GDM1 (cell line): ENCODE data around the gene KLHL8.

Experiments used
- DNase-seq: peaks from one replicate; lab custom pipeline; 2025; lab: John Stamatoyannopoulos, UW

KLHL8 gene

DNA sequence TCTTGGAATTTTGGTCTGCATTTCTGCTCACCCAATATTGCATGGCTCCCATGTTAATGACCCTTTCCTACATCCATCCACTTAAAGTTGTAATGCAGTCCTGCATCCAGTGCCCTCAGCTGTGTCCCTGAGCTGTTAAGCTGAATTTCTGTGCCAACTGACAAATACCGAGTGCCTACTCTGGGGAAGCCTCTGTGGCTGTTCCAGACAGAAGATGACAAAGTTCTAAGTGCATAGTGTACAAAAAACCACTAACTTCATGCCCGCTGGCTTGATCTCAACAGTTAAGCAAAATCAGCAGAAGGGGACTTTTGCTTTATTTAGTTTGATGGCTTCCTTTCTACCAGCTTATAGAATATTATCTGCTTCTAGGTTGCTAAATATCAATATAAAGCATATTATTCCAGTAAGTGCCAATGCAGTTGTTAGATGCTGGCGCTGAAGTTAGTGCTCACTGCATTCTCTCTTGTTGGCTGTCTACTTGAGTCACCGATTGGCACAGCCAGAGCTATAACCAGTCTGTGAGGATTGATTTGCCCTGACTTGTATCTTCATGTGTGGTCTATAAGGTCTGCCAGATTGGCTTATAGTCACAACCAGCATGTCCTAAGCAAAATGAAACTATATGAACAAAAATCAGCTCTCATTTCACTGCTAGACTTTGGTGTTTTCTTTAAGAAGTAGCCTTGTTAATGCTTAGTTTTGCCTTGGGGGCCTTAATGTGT lies 98.9 kb downstream of the KLHL8 start:
- no peak for DNase-seq

DNA sequence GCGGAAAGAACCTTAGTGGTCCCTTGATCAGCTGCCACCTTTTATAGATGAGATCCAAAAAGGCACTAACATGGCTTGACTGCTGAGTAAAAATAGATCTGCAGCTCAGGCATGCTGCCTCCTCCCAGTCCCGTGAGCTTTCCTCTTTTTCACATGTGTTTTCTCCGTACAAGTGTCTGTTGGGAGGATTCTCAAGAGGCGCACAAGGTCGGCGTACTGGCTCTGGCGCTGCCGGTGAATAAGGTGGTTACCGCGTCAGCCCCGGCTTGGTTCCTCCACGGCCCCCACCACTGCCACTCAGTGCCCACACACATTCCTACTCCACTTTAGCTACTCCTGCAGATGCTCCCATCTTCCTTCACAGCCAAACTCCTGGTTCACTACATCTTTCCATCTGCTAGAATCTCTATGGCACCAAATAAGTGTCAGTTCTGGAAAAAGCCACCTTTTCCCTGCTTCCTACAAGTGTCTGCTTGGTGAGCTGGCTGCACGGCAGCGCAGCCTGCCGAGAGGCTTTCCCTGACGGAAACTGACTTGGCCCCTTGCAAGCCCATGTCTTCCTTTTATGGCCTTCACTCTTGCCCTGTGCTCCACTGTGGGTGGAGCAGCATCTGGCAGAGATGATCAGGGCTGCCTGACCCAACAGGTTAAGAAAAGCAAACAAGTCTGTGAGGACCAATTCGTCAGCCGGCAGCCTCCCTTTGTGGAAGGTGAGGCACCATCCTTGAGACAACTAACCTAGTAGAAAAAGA lies 99.8 kb downstream of the KLHL8 start:
- DNase-seq: no peak

DNA sequence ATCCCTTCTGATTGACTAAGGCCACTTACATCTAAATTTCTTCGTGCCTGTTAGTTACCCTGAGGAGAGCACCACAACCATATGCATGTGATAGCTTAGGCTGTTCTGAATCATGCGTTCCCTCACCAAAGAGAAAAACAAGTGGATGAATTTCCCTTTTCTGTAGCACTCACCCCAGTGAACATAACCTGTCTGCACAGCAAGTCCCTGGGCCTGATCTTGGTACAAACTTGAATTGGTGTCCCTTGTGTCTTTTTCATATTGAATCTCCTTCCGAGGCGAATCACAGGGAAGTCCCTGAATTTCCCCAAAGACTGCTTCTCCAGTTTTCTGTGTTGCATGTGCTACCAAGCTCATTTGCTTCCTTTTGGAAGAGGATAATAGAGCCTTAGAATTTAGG lies 100.4 kb downstream of the KLHL8 start:
- no peak for DNase-seq

DNA sequence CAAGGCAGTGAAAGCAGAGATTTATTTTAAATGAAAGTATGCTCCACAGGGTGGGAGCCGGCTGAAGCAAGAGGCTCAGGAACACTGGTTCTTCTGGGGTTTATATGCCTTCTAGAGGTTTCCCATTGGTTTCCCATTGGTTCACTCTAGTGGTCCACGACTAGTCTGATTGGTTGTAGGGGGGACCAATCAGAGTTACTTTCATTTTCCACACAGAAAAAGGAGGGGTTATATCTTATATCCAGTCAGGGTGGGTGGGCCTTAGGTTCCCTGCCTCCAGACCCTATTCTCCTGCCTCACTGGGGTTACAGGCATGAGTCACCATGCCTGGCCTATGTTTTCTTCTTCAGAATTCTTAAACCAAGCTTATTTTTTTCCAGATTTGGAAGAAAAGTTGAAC lies 101.6 kb downstream of the KLHL8 start:
- no peak for DNase-seq

DNA sequence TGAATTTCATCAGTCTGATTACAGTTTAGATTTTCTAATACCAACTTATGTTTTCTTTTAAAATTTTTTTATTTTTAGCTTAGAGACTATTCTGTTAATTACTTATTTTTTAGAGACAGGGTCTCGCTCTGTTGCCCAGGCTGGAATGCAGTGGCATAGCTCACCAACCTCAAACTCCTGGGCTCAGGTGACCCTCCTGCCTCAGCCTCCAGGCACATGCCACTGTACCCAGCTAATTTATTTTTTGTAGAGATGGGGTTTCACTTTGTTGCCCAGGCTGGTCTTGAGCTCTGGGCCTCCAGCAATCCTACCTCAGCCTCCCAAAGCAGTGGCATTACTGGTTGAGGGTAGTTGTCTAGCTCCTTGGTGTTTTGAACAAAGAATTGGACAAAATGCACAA lies 102.0 kb downstream of the KLHL8 start:
- no peak for DNase-seq

DNA sequence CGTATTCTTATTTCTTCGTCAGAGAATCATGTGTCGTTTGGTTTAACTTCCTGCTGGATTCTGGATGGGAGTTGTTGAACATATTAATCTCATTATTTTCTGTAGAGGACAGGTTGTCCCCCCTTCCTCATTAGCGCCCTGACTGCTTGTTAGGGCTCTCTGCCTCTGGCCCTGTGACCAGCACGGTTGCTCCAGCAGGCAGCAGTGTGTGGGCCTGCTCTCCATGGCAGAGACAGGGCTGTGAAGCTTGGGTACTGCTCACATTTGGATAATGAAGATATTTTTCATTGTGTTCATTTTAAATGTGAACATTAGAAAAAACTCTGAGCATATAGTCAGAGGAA lies 102.7 kb downstream of the KLHL8 start:
- DNase-seq: no peak

DNA sequence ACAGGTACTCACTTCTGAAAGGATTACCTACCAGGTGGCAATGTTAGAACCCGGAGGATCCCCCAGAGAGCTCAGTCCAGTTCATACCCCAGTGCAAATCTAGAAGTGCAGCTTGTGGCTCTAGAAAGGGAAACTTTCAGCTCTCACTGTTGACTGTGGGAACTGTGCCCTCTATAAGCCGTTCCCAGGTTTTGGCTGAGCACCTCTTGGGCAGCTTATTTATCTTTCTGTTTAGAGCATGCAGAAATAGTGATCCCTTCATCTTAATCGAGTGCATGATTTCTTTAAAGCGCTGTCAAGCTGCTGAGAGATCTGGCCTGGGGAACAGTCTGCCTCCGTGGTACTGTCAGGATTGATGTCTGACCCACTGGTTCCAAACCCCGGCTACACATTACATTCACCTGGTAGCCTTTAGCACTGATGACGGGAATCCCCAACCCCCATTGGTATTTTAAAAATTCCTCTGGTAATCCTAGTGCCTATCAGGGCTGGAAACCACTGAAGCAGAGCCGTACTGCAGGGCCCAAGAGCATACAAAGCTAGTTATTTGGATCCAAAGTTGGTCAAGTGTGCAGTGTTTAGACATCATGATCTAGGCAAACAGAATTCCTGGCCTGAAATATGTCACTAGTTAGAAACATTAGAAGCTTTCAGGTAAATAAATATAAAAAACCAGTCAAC lies 103.2 kb downstream of the KLHL8 start:
- DNase-seq: no peak

DNA sequence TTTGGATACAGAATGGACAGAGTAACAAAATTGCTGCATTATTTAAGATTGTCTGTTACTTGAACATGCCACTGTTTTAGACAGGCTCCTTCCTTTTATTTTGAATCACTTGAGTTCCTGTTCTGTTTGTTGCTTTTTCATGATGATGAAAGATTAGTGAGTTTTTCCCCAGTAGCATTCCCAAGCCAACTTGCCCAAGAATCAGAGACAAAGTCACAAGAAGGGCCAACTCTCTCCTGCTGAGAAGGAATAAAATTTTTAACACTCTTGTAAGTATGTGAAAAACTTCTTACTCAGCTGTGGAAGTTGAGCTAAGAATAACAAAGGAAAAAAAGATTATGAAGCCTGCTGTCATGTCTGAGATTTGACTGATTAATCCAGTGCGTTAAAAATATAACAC lies 104.2 kb downstream of the KLHL8 start:
- no peak for DNase-seq

DNA sequence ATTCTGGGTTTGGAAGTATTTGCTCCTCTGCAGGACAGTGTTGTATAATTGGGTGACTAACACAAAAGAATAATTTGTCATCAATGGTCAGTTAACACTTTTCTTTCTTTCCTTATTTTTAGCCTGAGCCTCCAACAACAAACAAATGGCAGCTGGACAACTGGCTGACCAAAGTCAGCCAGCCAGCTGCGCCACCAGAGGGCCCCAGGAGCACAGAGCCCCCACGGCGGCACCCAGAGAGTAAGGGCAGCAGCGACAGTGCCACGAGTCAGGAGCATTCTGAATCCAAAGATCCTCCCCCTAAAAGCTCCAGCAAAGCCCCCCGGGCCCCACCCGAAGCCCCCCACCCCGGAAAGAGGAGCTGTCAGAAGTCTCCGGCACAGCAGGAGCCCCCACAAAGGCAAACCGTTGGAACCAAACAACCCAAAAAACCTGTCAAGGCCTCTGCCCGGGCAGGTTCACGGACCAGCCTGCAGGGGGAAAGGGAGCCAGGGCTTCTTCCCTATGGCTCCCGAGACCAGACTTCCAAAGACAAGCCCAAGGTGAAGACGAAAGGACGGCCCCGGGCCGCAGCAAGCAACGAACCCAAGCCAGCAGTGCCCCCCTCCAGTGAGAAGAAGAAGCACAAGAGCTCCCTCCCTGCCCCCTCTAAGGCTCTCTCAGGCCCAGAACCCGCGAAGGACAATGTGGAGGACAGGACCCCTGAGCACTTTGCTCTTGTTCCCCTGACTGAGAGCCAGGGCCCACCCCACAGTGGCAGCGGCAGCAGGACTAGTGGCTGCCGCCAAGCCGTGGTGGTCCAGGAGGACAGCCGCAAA lies 106.0 kb downstream of the KLHL8 start:
- DNase-seq: no peak

DNA sequence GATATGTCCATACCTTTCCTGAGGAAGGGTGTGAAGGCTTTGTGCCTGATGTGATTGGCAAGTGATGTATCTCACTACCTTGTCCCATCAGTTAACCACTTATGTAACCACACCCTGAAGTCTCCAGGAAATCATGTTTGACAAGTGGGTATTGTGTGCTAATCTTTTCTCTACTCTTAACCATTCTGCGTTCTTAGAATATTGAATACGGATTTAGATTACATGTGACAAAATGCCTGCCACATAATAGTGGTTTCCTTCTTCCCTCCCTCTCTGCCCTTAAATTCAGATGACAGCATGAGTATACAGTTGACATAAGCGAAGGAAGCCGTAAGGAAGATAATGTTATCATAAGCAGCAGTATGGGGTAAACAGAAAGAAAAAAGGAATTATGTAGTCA lies 108.4 kb downstream of the KLHL8 start:
- no peak for DNase-seq
